ENCODE measurements around the gene GULP1. TPM values are rescaled to one million over a fixed set of nuclear protein-coding genes. Genes with fewer than 3 reads are reported as not detected.

GULP1 gene
- total and polyA plus RNA-seq, 7 donors, result 3.5 to 56.1 (median 50.9) TPM

DNA sequence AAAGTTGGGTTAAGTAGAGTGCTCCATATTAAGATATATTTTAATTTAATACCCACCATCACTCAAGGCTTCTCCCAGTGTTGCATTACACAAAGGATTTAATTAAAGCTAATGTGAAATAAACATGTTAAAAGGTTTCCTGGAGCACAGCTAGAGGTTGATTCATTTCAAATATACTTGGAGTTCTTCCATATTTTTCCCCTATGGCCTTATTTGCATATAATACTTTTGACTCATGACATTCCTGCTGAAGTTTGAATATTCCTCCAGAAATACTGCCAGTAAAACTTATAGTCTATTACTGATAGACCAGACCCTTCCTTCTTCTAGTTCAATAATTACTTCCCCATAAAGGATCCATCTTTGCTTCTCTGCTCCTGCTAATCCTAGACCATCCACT lies 227.5 kb downstream of the GULP1 start:
- intact Hi-C loops (cut with DNase I), result loop anchor here (10.0 kb wide), 2 partner anchors 934 to 1654 kb away; no protein-coding TSS in a partner anchor
- H3K4me1 ChIP-seq, result peaks cover 0 to 31% (median 22%) of the 10 kb centered on the region in 4 donors

DNA sequence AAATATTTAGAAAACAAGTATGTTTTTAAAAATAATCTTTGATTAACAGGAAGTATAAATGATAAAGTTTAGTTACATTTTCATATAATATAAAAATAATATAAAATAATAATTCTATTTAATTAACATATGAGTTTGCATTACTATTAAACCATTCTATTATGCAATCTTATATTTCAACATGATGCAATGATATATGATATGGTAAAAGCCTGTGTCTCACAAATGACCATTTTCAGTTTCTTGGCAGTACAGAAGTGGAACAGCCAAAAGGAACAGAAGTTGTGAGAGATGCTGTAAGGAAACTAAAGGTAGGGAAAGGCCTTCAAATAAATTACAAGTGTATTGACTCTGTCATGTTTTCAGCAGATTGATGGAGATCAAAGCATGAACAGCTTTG lies 230.8 kb downstream of the GULP1 start:
- TF ChIP-seq POLR2A (IDR thresholded peaks at IDR 0.05) (no peak), POLR2AphosphoS5 (IDR thresholded peaks at IDR 0.05) (no peak), EP300 (IDR thresholded peaks at IDR 0.05) (no peak)
- TF ChIP-seq, protein P1, sequence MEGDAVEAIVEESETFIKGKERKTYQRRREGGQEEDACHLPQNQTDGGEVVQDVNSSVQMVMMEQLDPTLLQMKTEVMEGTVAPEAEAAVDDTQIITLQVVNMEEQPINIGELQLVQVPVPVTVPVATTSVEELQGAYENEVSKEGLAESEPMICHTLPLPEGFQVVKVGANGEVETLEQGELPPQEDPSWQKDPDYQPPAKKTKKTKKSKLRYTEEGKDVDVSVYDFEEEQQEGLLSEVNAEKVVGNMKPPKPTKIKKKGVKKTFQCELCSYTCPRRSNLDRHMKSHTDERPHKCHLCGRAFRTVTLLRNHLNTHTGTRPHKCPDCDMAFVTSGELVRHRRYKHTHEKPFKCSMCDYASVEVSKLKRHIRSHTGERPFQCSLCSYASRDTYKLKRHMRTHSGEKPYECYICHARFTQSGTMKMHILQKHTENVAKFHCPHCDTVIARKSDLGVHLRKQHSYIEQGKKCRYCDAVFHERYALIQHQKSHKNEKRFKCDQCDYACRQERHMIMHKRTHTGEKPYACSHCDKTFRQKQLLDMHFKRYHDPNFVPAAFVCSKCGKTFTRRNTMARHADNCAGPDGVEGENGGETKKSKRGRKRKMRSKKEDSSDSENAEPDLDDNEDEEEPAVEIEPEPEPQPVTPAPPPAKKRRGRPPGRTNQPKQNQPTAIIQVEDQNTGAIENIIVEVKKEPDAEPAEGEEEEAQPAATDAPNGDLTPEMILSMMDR (IDR thresholded peaks at IDR 0.05), result no peak
- intact Hi-C loops (cut with DNase I), result loop anchor here (2.0 to 10.0 kb wide), 2 partner anchors 572 to 890 kb away; no protein-coding TSS in a partner anchor
- Histone ChIP-seq H3K9me3 (no peaks in the 10 kb centered on the region), H3K36me3 (no peaks in the 10 kb centered on the region), H3K27me3 (no peaks in the 10 kb centered on the region), H3K4me1 (peaks cover 0 to 57% (median 44%) of the 10 kb centered on the region in 4 donors), H3K27ac (peak overlapping the region in 2 of 4 donors; percentile 21 to 69), H3K4me3 (no peak overlapping the region)
- no peak for DNase-seq

More for the DNA sequence above, 227.5 kb downstream of the GULP1 start:
- no peak overlapping the region for H3K4me3 ChIP-seq
- no peaks in the 10 kb centered on the region for H3K9me3 ChIP-seq
- no peak overlapping the region for H3K27ac ChIP-seq
- H3K36me3 ChIP-seq, result no peaks in the 10 kb centered on the region
- DNase-seq, result no peak
- H3K27me3 ChIP-seq, result no peaks in the 10 kb centered on the region
- TF ChIP-seq EP300 (IDR thresholded peaks at IDR 0.05), result no peak
- TF ChIP-seq, protein P1 (IDR thresholded peaks at IDR 0.05), result no peak
- no peak for TF ChIP-seq POLR2A (IDR thresholded peaks at IDR 0.05)
- TF ChIP-seq POLR2AphosphoS5 (IDR thresholded peaks at IDR 0.05), result no peak

DNA sequence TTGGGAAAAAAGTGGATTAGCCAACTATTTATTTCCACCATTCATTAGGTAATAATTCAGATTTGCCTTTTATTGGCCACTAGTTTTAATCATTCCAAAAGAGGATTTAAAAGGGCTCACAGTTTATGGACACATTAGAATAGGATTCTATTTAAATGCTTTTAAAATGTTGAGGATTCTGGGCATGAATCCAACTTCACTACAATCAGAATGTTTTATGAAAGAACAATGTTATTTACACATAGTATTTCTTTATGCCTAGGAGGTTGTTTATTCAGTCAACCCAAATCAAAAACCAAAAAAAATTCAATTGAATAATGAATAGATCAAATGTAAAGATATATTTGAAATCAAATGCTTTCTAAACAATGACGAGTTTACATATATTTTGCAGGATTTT lies 232.2 kb downstream of the GULP1 start:
- H3K27ac ChIP-seq, result peak overlapping the region in 3 of 4 donors; percentile 13 to 69 (median 21)
- no peaks in the 10 kb centered on the region for H3K36me3 ChIP-seq
- H3K4me3 ChIP-seq, result no peak overlapping the region
- TF ChIP-seq, protein P1 (IDR thresholded peaks at IDR 0.05), result no peak
- TF ChIP-seq EP300 (IDR thresholded peaks at IDR 0.05), result no peak
- no peak for TF ChIP-seq POLR2A (IDR thresholded peaks at IDR 0.05)
- no peak for TF ChIP-seq POLR2AphosphoS5 (IDR thresholded peaks at IDR 0.05)
- 29 to 69% methylated on average over 1 of the region's 1 CpG for WGBS, 2 donors
- H3K27me3 ChIP-seq, result no peaks in the 10 kb centered on the region
- peaks cover 0 to 57% (median 34%) of the 10 kb centered on the region in 4 donors for H3K4me1 ChIP-seq
- no peaks in the 10 kb centered on the region for H3K9me3 ChIP-seq
- no peak for DNase-seq
- intact Hi-C loops (cut with DNase I), result loop anchor here (2.0 to 10.0 kb wide), 2 partner anchors 571 to 889 kb away; no protein-coding TSS in a partner anchor

DNA sequence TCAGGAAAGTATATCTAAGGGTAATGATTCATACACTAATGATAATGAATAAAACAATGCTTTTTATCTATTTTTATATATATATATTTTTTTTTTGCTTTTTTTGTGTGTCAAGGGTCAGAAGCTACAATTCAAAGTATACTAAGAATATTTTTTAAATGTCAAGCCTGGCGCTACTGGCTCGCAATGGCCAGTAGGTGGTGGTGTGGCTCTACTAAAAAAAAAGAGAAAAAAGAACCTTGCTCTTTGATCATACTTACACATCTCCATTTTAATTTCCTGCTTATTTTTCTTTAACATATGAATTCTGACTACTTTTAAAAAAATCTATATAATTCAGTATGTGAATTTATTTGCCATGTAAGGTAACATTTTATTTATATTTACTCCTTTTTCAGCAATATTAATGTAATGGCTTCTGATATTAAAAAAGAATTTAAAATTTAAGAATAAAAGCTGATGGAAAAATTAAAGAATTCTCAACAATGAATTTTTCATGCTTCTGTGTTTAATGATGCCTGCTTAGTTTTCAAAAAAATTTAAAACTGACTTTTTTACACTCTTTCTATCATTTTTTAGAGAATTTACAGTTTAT lies 232.9 kb downstream of the GULP1 start:
- Histone ChIP-seq H3K9me3 (no peaks in the 10 kb centered on the region), H3K4me1 (peaks cover 0 to 53% (median 31%) of the 10 kb centered on the region in 4 donors), H3K36me3 (no peaks in the 10 kb centered on the region), H3K27me3 (no peaks in the 10 kb centered on the region), H3K27ac (peak overlapping the region in 2 of 4 donors; percentile 69 to 73), H3K4me3 (no peak overlapping the region)
- WGBS, 2 donors, result 2 to 5% methylated on average over 2 of the region's 2 CpGs
- no peak for DNase-seq
- intact Hi-C loops (cut with DNase I), result loop anchor here (10.0 kb wide), 1 partner anchor 570 kb away; no protein-coding TSS in a partner anchor
- TF ChIP-seq, protein P1 (IDR thresholded peaks at IDR 0.05), result peak; percentile 15 to 83 (median 45)
- TF ChIP-seq POLR2A (IDR thresholded peaks at IDR 0.05), result no peak
- no peak for TF ChIP-seq POLR2AphosphoS5 (IDR thresholded peaks at IDR 0.05)
